ENCODE data around the gene NOS3. TPM values are rescaled to one million over a fixed set of nuclear protein-coding genes. Genes with fewer than 3 reads are reported as not detected.

The NOS3 gene
- total and polyA plus RNA-seq, 7 donors, result 1.4 to 13.2 (median 5.8) TPM

- H3K4me3 ChIP-seq, result no peak overlapping the region
- H3K27me3 ChIP-seq (ENCODE audit: insufficient read depth in 3 of 3, low read length in 2 of 3), result peaks cover 0 to 59% (median 27%) of the 10 kb centered on the region in 3 donors
These were observed 17.0 kb upstream of the NOS3 start for GRCh38 chr7:150973571-150974451.

GRCh38 chr7:150974468-150975391 lies 16.1 kb upstream of the NOS3 start:
- no peaks in the 10 kb centered on the region for H3K9me3 ChIP-seq
- ATAC-seq, result peak in 1 of 4 donors; percentile 35
- intact Hi-C loops (cut with DNase I), result no loop called here
- DNase-seq, result no peak
- peaks cover 0 to 68% (median 28%) of the 10 kb centered on the region in 3 donors for H3K27me3 ChIP-seq (ENCODE audit: insufficient read depth in 3 of 3, low read length in 2 of 3)
- TF ChIP-seq CTCF (IDR thresholded peaks at IDR 0.05), result no peak
- no peak overlapping the region for H3K27ac ChIP-seq
- WGBS, 3 donors, result 6 to 15% (median 9%) methylated on average over 78 to 89 of the region's 89 CpGs
- H3K36me3 ChIP-seq (ENCODE audit: insufficient read depth in 1 of 2, low read depth in 1 of 2), result no peaks in the 10 kb centered on the region
- peak overlapping the region; percentile 56 for H3K4me3 ChIP-seq
- peaks cover 5% of the 10 kb centered on the region for H3K4me1 ChIP-seq

More at GRCh38 chr7:150973571-150974451, 17.0 kb upstream of the NOS3 start:
- no peaks in the 10 kb centered on the region for H3K9me3 ChIP-seq
- ATAC-seq (no peak), DNase-seq (no peak)
- TF ChIP-seq CTCF (IDR thresholded peaks at IDR 0.05), result no peak
- no peak overlapping the region for H3K27ac ChIP-seq
- intact Hi-C loops (cut with DNase I), result loop anchor here in 1 of 2 donors (1.0 kb wide), 1 partner anchor 38 kb away; no protein-coding TSS in a partner anchor
- H3K36me3 ChIP-seq (ENCODE audit: insufficient read depth in 1 of 2, low read depth in 1 of 2), result no peaks in the 10 kb centered on the region
- 66 to 76% (median 67%) methylated on average over 25 to 27 of the region's 27 CpGs for WGBS, 3 donors
- peaks cover 11% of the 10 kb centered on the region for H3K4me1 ChIP-seq

- no peak for TF ChIP-seq CTCF (IDR thresholded peaks at IDR 0.05)
- intact Hi-C loops (cut with DNase I), result no loop called here
- H3K27me3 ChIP-seq (ENCODE audit: insufficient read depth in 3 of 3, low read length in 2 of 3), result peaks cover 0 to 77% (median 25%) of the 10 kb centered on the region in 3 donors
- no peaks in the 10 kb centered on the region for H3K9me3 ChIP-seq
- H3K4me3 ChIP-seq, result no peak overlapping the region
- peaks cover 5% of the 10 kb centered on the region for H3K4me1 ChIP-seq
- no peak overlapping the region for H3K27ac ChIP-seq
- 61 to 67% (median 64%) methylated on average over 9 of the region's 9 CpGs for WGBS, 3 donors
- DNase-seq (no peak), ATAC-seq (no peak)
- H3K36me3 ChIP-seq (ENCODE audit: insufficient read depth in 1 of 2, low read depth in 1 of 2), result no peaks in the 10 kb centered on the region
These were observed 15.1 kb upstream of the NOS3 start for GRCh38 chr7:150975536-150976319.

Data from psoas muscle (tissue), 8 donors.